Measurements from ENCODE around the gene KIZ. TPM values are rescaled to one million over a fixed set of nuclear protein-coding genes. Genes with fewer than 3 reads are reported as not detected.

Gene KIZ
- total RNA-seq, 1 donor from 2014 or later = 11.4 TPM

DNA sequence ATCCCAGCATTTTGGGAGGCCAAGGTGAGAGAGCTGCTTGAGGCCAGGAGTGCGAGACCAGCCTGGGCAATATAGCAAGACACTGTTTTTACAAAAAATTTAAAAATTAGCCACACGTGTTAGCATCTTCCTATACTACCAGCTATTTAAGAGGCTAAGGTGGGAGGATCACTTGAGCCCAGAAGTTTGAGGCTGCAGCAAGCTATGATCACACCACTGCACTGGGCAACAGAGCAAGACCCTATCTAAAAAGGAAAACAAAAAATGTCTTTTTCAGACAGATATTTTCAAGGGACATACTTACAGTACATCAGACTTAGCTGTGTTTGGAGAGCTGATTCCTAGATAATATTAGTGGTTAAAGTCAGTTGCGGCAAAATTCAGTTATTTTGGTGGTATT, 104.3 kb downstream of the KIZ start:
- Histone ChIP-seq H3K4me3 (ENCODE audit: low read depth, low read length) (no peak overlapping the region), H3K36me3 (ENCODE audit: control insufficient read depth, insufficient read depth, low read length) (no peaks in the 10 kb centered on the region), H3K27me3 (ENCODE audit: control insufficient read depth, insufficient read depth, low read length) (no peaks in the 10 kb centered on the region)
- DNase-seq (ENCODE audit: low read depth) = no peak
- TF ChIP-seq CTCF (IDR thresholded peaks at IDR 0.05; ENCODE audit: insufficient read depth, low read length, poor library complexity, severe bottlenecking) = no peak

- no peak for DNase-seq (ENCODE audit: low read depth)
- H3K27me3 ChIP-seq (ENCODE audit: control insufficient read depth, insufficient read depth, low read length) = no peaks in the 10 kb centered on the region
- TF ChIP-seq CTCF (IDR thresholded peaks at IDR 0.05; ENCODE audit: insufficient read depth, low read length, poor library complexity, severe bottlenecking) = no peak
- no peak overlapping the region for H3K4me3 ChIP-seq (ENCODE audit: low read depth, low read length)
- no peaks in the 10 kb centered on the region for H3K36me3 ChIP-seq (ENCODE audit: control insufficient read depth, insufficient read depth, low read length)
These were observed 104.8 kb downstream of the KIZ start for GRCh38 chr20:21230686-21231085.

DNA sequence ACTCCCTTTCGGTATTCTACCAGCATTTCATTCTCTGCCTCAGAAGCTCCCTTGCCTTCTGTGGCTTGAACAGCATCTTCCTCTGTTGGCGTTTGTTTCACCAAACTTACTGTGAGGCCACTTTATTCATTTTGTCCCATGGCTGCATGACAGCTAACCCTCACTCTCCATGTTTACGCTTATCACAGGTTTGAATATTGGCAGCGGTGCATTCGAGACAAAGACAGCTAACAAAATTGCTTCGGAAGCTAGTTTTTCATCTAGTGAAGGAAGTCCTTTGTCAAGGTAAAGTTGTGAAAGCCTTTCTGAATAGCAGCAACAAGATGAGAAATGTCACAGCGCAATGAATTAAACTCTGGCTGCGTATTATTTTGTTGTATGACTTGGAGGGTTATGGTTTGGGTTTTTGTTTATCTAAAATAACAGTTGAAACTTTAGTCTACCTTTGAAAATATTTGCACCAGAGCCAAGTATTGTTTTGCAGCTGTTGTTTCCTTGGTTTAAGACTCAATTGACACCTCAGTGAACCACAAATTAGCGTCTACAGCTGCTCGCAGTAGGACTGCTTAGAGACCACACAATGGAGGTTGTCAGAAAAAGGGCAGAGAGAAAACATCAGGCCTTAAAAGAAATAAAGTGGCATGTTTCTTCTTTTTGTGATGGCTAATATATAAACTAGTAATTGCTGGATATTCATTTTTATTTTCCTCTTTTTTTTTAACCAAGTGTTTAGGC, 106.8 kb downstream of the KIZ start:
- Histone ChIP-seq H3K4me3 (ENCODE audit: low read depth, low read length) (no peak overlapping the region), H3K36me3 (ENCODE audit: control insufficient read depth, insufficient read depth, low read length) (no peaks in the 10 kb centered on the region), H3K27me3 (ENCODE audit: control insufficient read depth, insufficient read depth, low read length) (no peaks in the 10 kb centered on the region)
- no peak for DNase-seq (ENCODE audit: low read depth)
- no peak for TF ChIP-seq CTCF (IDR thresholded peaks at IDR 0.05; ENCODE audit: insufficient read depth, low read length, poor library complexity, severe bottlenecking)

DNA sequence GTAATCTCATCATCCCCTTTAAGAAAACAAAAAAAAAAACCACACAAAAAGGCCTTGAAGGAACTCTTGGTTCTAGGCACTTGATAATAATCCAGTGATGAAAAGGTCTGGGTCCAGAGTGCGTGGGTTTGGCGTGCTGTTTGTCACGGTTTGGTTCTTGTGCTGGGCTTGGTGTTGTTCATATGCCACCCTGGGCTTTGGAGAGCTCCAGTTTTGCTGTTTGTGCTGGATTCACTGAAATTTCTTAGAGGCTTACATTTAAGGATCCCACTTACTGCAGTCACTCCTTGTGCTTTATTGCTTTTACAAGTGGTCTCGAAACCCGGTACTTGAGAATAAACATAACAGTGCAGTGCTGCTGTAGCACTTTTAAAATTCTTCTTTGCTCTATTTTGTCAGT, 108.4 kb downstream of the KIZ start:
- H3K27me3 ChIP-seq (ENCODE audit: control insufficient read depth, insufficient read depth, low read length) = no peaks in the 10 kb centered on the region
- H3K36me3 ChIP-seq (ENCODE audit: control insufficient read depth, insufficient read depth, low read length) = no peaks in the 10 kb centered on the region
- no peak for DNase-seq (ENCODE audit: low read depth)
- no peak overlapping the region for H3K4me3 ChIP-seq (ENCODE audit: low read depth, low read length)
- no peak for TF ChIP-seq CTCF (IDR thresholded peaks at IDR 0.05; ENCODE audit: insufficient read depth, low read length, poor library complexity, severe bottlenecking)

DNA sequence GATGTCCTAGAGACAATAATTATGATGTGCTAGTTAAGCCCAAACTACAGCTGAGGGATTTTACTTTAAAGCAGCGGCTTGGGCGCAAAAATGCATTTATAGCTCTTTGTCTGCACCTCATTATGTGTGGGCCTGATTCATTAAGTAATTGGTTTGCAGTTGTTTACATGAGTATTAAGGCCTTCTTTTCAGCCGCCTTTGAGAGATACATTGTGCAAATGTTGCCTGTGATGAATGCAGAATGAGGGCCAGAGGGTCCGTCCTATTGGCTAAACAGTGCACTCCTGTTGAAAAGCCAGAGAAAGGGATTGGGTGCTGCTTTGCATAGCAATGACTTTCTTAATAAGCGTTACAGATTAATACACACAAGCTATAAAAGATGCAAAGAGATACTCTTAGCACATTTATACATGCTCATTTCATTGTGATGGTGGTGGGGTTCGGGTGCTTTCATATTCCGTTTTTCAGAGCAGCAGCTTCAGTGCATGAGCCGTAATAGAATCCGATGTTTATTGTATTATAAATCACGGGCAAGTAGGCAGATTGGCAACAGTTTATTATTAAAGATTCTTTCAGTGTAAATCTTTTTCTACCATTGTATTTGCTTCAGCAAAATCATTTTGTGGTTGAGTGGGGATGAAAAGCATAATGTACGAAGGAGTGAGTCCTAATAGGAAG, 109.1 kb downstream of the KIZ start:
- no peaks in the 10 kb centered on the region for H3K27me3 ChIP-seq (ENCODE audit: control insufficient read depth, insufficient read depth, low read length)
- DNase-seq (ENCODE audit: low read depth) = no peak
- no peak for TF ChIP-seq CTCF (IDR thresholded peaks at IDR 0.05; ENCODE audit: insufficient read depth, low read length, poor library complexity, severe bottlenecking)
- H3K36me3 ChIP-seq (ENCODE audit: control insufficient read depth, insufficient read depth, low read length) = no peaks in the 10 kb centered on the region
- no peak overlapping the region for H3K4me3 ChIP-seq (ENCODE audit: low read depth, low read length)

Data from kidney epithelial cell (primary cell).